KBM-7 (cell line): ENCODE data around the gene SRPRA.

Experiments
- DNase-seq: peaks from one replicate; pipeline ENCODE4 v3.0.0-alpha.2; 2015
- in situ Hi-C: fragments of 300-500 bp; cut with MboI; formaldehyde crosslinking; loops from 2 replicates; pipeline ENCODE4 v1.14.3; 2020; ENCODE audit warnings: low sequenced_read_pairs, low pct_unique_long_range_greater_than_20kb, mixed read lengths

SRPRA gene

DNA sequence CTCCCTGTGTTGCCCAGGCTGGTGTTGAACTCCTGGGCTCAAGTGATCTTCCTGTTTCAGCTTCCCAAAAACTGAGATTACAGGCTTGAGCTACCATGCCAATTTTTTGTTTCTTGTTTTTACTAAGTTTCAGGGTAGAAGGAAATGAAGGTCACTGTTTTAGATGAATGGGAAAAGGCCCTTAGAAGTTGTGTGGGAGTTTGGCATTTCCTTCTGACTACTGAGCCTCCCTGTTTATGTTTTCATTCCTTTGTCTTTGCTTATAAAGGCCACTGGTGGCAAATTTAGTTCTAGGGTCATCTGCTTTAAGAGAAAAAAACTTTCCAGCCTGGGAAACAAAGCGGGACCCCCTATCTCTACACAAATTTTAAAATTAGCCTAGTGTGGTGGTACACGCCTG lies 22.1 kb downstream of the SRPRA start:
- in situ Hi-C loops = no loop called here

DNA sequence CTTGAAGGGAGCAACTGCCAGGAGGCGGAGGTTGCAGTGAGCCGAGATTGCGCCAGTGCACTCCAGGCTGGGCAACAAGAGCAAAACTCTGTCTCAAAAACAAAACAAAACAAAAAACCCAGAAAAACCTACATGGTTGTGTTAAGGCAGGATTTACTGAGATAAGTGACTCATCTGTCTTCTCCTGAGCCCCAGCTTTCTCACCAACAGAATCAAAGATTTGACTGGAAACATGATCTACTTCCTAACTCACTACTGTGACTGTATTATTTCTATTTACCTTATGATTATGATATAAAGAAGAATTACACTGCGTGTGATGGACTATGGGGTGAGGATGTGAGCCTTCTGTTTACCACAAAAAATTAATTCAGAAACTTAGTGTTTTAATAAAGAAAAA lies 35.3 kb downstream of the SRPRA start:
- in situ Hi-C loops = no loop called here
- DNase-seq = no peak

More for the DNA sequence above, 22.1 kb downstream of the SRPRA start:
- DNase-seq = no peak

- no peak for DNase-seq
- in situ Hi-C loops = no loop called here
Observed at GRCh38 chr11:126232683-126233082, 36.0 kb downstream of the SRPRA start.

- no peak for DNase-seq
- in situ Hi-C loops = no loop called here
Observed at GRCh38 chr11:126231725-126232459, 36.8 kb downstream of the SRPRA start.

GRCh38 chr11:126229858-126230540 lies 38.7 kb downstream of the SRPRA start:
- in situ Hi-C loops = no loop called here
- no peak for DNase-seq

DNA sequence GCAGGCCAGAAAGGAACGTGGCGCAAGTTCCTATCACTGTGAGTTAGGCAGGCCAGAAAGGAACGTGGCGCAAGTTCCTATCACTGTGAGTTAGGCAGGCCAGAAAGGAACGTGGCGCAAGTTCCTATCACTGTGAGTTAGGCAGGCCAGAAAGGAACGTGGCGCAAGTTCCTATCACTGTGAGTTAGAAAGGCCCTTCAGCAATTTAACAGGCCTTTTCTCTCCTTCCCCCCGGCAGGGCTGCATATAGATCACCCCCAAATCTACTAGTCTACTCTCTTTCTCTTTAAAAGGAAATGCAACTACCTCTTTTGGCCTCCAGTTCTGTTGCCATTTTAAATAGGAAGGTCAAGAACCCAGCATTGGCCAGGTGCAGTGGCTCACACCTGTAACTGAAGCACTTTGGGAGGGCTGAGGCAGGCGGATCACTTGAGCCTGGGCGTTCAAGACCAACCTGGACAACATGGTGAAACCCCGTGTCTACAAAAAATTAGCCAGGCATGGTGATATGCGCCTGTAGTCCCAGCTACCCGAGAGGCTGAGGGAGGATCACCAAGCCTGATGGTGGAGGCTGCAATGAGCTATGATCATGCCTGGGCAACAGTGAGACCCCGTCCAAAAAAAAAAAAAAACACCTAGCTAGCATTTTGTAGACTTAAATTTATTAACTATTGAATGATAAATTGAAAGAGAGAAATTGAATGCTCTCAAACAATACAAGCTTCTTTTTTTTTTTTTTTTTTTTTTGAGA lies 42.2 kb downstream of the SRPRA start:
- in situ Hi-C loops = no loop called here
- no peak for DNase-seq

GRCh38 chr11:126225295-126225665 lies 43.4 kb downstream of the SRPRA start:
- no peak for DNase-seq
- in situ Hi-C loops = no loop called here

- in situ Hi-C loops = no loop called here
- no peak for DNase-seq
Observed at GRCh38 chr11:126224647-126225294, 43.9 kb downstream of the SRPRA start.

GRCh38 chr11:126219547-126219946 lies 49.1 kb downstream of the SRPRA start:
- in situ Hi-C loops = no loop called here
- no peak for DNase-seq

DNA sequence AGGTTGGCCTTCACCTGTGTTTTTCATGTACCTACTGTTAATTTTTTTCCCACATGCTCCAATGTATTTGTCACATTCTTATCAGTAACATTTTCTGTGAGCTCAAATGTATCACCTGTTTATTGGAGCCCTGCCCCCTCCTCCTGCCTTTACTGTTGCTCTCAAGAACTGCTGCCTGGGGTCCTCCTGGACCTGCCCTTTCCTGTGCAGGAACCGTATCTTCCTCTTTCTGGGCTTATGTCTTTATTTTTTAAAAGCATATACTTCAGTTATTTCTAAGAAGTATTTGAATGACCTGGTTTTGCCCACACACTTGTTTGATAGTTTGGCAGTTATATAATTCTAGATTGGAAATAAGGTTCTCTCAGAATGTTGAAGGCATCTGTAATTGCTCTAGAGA lies 51.2 kb downstream of the SRPRA start:
- in situ Hi-C loops = no loop called here
- peak; percentile 61 for DNase-seq

DNA sequence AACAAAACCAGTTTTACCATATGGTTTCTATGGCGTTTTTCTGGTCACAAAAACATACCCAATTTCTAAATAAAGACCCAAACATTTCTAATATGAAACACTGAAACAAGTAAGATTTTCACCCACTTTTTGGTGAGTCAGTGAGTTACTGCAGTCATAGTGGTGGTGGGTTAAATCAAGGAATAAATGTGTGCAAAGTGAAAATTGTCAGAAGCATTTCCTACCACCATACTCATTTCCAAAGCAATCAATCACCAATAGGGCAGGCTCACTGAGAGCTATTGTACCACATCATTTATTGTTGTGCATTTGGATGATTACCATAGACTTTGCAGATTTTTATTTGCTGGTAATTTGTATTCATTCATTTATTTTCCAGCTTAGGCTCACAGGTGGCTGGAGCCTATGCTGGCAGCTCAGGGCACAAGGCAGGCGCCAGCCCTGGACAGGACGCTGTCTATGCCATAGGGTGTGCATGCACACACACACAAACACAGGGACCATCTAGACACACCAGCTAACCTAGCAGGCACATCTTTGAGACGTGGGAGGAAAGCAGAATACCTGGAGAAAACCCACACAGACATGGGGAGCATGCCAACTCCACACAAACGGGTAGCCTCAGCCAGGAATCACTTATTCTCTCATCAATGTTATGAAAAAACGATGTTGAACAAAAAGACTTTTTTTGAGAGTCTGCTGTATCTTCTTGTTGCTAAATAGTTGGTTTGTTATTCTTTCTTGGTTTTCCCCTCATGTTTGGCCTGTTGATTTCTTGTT lies 52.0 kb downstream of the SRPRA start:
- no peak for DNase-seq
- in situ Hi-C loops = no loop called here

- in situ Hi-C loops = no loop called here
- no peak for DNase-seq
Observed at GRCh38 chr11:126214841-126215240, 53.9 kb downstream of the SRPRA start.

- in situ Hi-C loops = no loop called here
- DNase-seq = peak; percentile 41
Observed at GRCh38 chr11:126214441-126214840, 54.3 kb downstream of the SRPRA start.
